Stomach (tissue), 4 donors: ENCODE measurements around the gene HPGDS.

Source experiments
- CTCF ChIP-seq, 7 experiments: fragments of 450-650 bp in 4 of 7; fragments of 200-600 bp in 3 of 7; sonication (generic) in 3 of 7; IDR thresholded peaks; one replicate each; pipeline ENCODE4 v1.5.1; 2016 to 2019; ENCODE audit warnings: antibody characterized with exemption in 7 of 7, control low read depth in 2 of 7, mild to moderate bottlenecking in 1 of 7
- EP300 ChIP-seq: sonication (generic); formaldehyde crosslinking; IDR thresholded peaks from one replicate; pipeline ENCODE4 v1.6.1; 2017; ENCODE audit warnings: antibody characterized with exemption
- POLR2A ChIP-seq, 4 donors: fragments of 450-650 bp; IDR thresholded peaks; one replicate each; pipeline ENCODE4 v1.6.1; 2016; ENCODE audit warnings: antibody characterized with exemption in 4 of 4, control low read depth in 2 of 4, mild to moderate bottlenecking in 1 of 4, moderate library complexity in 1 of 4

DNA sequence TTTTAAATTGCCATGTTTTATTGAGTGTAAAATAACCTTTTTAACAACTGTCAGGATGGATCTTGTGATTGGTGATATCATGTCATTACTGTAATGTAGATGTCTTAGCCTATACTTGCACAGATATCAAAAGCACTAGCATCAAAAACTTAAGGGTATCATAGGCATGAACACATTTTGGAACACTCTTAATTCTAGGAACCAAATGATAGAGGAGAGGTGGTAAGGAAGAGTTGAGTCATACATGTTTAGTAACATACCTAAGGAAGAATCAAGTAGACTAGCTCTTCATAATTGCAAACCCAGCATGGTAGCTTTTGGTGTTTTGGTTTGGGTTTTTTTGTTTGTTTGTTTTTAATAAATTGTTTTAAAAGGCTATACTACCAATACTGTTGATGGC is 91.5 kb downstream of the HPGDS start:
- TF ChIP-seq POLR2A (IDR thresholded peaks at IDR 0.05), result no peak
- TF ChIP-seq CTCF (IDR thresholded peaks at IDR 0.05), result no peak
- no peak for TF ChIP-seq EP300
